ENCODE measurements around the gene MAOB.

DNA sequence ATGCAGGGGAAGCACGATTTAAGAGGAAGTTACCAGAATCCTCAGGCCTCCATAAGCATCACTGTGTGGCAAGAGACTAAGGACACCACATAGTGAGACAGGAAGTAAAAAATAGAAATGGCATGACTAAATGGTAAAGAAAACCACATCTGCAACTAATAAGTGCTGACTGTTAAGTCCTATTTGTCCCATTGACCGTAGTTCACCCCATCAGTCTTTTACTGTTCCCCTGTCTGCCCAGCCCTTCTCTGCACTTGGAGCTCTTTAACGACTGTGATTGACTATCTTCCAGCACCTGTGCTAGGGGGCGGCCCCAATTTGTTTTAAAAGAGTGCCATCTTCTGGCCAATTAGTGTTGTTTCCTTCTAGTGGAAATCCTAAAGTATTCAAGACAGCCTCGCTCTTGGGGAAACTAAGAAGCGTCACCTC, 132.0 kb downstream of the MAOB start:
- no peak for TF ChIP-seq POLR2A (IDR thresholded peaks at IDR 0.05; ENCODE audit: low read depth, low read length)
- TF ChIP-seq POLR2AphosphoS5 (IDR thresholded peaks at IDR 0.05; ENCODE audit: low read depth, low read length), result no peak

Data from GM12892 (cell line).